PC-9 (cell line): ENCODE results near the gene IGDCC3. TPM values are rescaled to one million over a fixed set of nuclear protein-coding genes. Genes with fewer than 3 reads are reported as not detected.

ENCODE experiments used
- BruUV-seq: library from RNA; stranded (reverse); fragments of 400-500 nt; replicated peaks from 2 replicates; lab custom pipeline; 2021; lab: Mats Ljungman, UMichigan
- CTCF ChIA-PET: fragments of 300-600 bp; sonication (Branson Sonifier 250); formaldehyde crosslinking; loops from one replicate; lab custom pipeline; 2022; ENCODE audit warnings: antibody characterized with exemption; lab: Charles Lee
- POLR2A ChIA-PET: fragments of 300-600 bp; sonication (Branson Sonifier 250); formaldehyde crosslinking; loops from one replicate; lab custom pipeline; 2022; ENCODE audit warnings: antibody characterized with exemption; ENCODE audit not compliant: unreplicated experiment; lab: Charles Lee
- DNase-seq, 2 experiments: peaks; one replicate each; pipeline versions ENCODE4 v3.0.0 to v3.0.0-alpha.2; 2015 to 2022; ENCODE audit warnings: mixed read lengths in 1 of 2
- H2AFZ ChIP-seq: fragments of 200-600 bp; sonication (generic); 2 replicates; pipeline ENCODE4 v1.8.1; 2017; ENCODE audit warnings: antibody characterized with exemption
- H3F3A ChIP-seq: fragments of 200-600 bp; sonication (generic); 2 replicates; pipeline ENCODE4 v1.8.1; 2017; ENCODE audit warnings: antibody characterized with exemption, mild to moderate bottlenecking, low read depth; ENCODE audit not compliant: insufficient read depth
- H3K27ac ChIP-seq: fragments of 200-600 bp; sonication (generic); 2 replicates; pipeline ENCODE4 v1.6.1; 2016; ENCODE audit warnings: mixed run types
- H3K27me3 ChIP-seq: fragments of 200-600 bp; sonication (generic); 2 replicates; pipeline ENCODE4 v1.6.1; 2016; ENCODE audit warnings: low read depth, mixed run types; ENCODE audit not compliant: insufficient read depth
- H3K36me3 ChIP-seq: fragments of 200-600 bp; sonication (generic); 2 replicates; pipeline ENCODE4 v1.6.1; 2016; ENCODE audit warnings: low read depth, mixed run types
- H3K4me1 ChIP-seq: fragments of 200-600 bp; sonication (generic); replicated peaks from 2 replicates; pipeline ENCODE4 v1.6.1; 2016; ENCODE audit warnings: mixed run types; ENCODE audit not compliant: insufficient read depth
- H3K4me2 ChIP-seq: fragments of 200-600 bp; sonication (generic); 2 replicates; pipeline ENCODE4 v1.6.1; 2017; ENCODE audit warnings: mixed run types
- H3K4me3 ChIP-seq: fragments of 200-600 bp; sonication (generic); 2 replicates; pipeline ENCODE4 v1.6.1; 2016; ENCODE audit warnings: mixed run types
- H3K79me2 ChIP-seq: fragments of 200-600 bp; sonication (generic); 2 replicates; pipeline ENCODE4 v1.6.1; 2017; ENCODE audit warnings: low read depth, mixed run types
- H3K9me2 ChIP-seq: fragments of 200-600 bp; sonication (generic); 2 replicates; pipeline ENCODE4 v1.8.1; 2017; ENCODE audit warnings: mild to moderate bottlenecking; ENCODE audit not compliant: insufficient read depth
- H3K9me3 ChIP-seq: fragments of 200-600 bp; sonication (generic); 2 replicates; pipeline ENCODE4 v1.8.1; 2016; ENCODE audit warnings: low read depth; ENCODE audit not compliant: insufficient read depth
- H4K20me1 ChIP-seq: fragments of 200-600 bp; sonication (generic); 2 replicates; pipeline ENCODE4 v1.8.1; 2017; ENCODE audit not compliant: insufficient read depth
- EZH2 ChIP-seq: fragments of 200-600 bp; sonication (generic); IDR thresholded peaks from 2 replicates; pipeline ENCODE4 v1.8.0; 2017; ENCODE audit warnings: antibody characterized with exemption, low read depth
- intact Hi-C: fragments of 100-400 bp; cut with micrococcal nuclease; formaldehyde crosslinking; loops from one replicate; pipeline ENCODE4 v1.10.0; 2022; ENCODE audit not compliant: unreplicated experiment
- total RNA-seq: library from RNA; stranded (reverse); gene quantifications from 2 replicates; pipeline ENCODE4 v1.2.3, GENCODE V29; 2021
- TF ChIP-seq, protein P1 (sequence below): fragments of 200-600 bp; sonication (generic); conservative IDR thresholded peaks from 2 replicates; pipeline ENCODE4 v1.6.1; 2017; ENCODE audit warnings: mixed run types, antibody characterized with exemption, mild to moderate bottlenecking, moderate library complexity

Gene IGDCC3
- total RNA-seq, 1 experiment from 2014 or later = 0.22 TPM

DNA sequence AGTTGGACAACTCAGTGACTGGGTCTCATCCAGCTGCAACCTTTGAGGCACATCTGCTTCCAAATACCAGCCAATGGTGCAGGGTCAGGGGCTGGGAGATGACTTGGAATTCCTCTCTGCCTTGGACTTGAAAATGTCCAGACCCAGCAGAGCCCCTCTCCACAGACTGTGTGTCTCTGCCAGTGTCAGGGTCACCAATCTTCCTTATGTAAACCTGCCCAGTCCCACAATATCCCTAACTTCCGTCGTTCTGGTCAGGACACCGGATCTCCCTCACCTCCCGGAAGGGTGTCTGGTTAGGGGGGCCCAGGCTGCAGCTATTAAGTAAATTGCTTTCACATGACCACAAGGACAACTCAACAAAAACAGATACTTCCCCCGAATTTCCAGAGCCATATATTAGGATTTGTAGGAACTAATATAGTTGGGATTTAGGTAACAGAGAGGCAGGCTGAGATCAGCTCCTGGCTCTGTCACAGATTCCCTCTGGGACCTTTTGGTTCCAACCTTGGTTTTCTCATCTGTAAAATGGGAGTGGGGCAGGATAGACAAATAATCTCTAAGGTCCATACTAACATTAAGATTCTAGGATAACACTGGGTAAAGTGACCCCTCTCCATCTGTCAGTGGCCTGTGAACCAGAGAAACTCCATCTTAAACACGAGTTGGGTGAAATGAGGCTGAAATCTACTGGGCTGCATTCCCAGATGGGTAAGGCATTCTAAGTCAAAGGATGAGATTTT lies 30.8 kb downstream of the IGDCC3 start:
- Histone ChIP-seq H3K36me3 (no peaks in the 10 kb centered on the region), H3K4me2 (no peak overlapping the region), H3K4me3 (no peak overlapping the region), H3K4me1 (no peaks in the 10 kb centered on the region), H3K9me2 (no peaks in the 10 kb centered on the region), H3K79me2 (no peaks in the 10 kb centered on the region), H3K27ac (no peak overlapping the region), H2AFZ (no peak overlapping the region), H3F3A (no peaks in the 10 kb centered on the region), H3K9me3 (no peaks in the 10 kb centered on the region; the same call in 1 of the 2 replicates), H4K20me1 (no peaks in the 10 kb centered on the region), H3K27me3 (no peaks in the 10 kb centered on the region)
- CTCF ChIA-PET = interaction anchor here (0.5 kb wide), 1 partner anchor 17 kb away, joined by 3 read pairs; no protein-coding TSS in a partner anchor
- no peak for DNase-seq
- POLR2A ChIA-PET = no interaction called here
- intact Hi-C loops = no loop called here
- no peak for TF ChIP-seq EZH2
- TF ChIP-seq, protein P1, sequence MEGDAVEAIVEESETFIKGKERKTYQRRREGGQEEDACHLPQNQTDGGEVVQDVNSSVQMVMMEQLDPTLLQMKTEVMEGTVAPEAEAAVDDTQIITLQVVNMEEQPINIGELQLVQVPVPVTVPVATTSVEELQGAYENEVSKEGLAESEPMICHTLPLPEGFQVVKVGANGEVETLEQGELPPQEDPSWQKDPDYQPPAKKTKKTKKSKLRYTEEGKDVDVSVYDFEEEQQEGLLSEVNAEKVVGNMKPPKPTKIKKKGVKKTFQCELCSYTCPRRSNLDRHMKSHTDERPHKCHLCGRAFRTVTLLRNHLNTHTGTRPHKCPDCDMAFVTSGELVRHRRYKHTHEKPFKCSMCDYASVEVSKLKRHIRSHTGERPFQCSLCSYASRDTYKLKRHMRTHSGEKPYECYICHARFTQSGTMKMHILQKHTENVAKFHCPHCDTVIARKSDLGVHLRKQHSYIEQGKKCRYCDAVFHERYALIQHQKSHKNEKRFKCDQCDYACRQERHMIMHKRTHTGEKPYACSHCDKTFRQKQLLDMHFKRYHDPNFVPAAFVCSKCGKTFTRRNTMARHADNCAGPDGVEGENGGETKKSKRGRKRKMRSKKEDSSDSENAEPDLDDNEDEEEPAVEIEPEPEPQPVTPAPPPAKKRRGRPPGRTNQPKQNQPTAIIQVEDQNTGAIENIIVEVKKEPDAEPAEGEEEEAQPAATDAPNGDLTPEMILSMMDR = no peak
- no TSS peak for BruUV-seq

DNA sequence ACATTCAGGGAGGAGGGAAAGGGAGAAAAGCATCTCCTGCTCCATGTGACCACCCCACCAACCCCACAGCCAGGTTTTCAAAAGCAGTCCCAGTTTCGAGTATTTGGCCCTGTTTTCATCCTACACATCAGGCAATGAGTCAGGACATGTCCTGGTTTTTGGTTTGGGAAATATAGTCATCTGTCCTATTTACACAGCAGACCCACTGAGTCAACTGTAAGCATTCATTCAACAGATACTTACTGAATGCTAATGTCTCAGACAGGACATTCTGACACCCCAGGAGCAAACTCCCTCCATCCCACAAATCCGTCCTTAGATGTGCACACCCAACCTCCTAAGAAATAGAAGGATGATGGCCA lies 32.9 kb downstream of the IGDCC3 start:
- Histone ChIP-seq H3K27me3 (no peaks in the 10 kb centered on the region), H3K4me1 (no peaks in the 10 kb centered on the region), H4K20me1 (no peaks in the 10 kb centered on the region), H2AFZ (no peak overlapping the region), H3K79me2 (no peaks in the 10 kb centered on the region), H3K36me3 (no peaks in the 10 kb centered on the region), H3K4me2 (no peak overlapping the region), H3K9me3 (no peaks in the 10 kb centered on the region), H3K9me2 (no peaks in the 10 kb centered on the region), H3K27ac (no peak overlapping the region), H3K4me3 (no peak overlapping the region), H3F3A (no peaks in the 10 kb centered on the region)
- ChIA-PET POLR2A (no interaction called here), CTCF (no interaction called here)
- TF ChIP-seq, protein P1 = no peak
- no peak for TF ChIP-seq EZH2
- DNase-seq = no peak
- intact Hi-C loops = no loop called here
- BruUV-seq = no TSS peak

DNA sequence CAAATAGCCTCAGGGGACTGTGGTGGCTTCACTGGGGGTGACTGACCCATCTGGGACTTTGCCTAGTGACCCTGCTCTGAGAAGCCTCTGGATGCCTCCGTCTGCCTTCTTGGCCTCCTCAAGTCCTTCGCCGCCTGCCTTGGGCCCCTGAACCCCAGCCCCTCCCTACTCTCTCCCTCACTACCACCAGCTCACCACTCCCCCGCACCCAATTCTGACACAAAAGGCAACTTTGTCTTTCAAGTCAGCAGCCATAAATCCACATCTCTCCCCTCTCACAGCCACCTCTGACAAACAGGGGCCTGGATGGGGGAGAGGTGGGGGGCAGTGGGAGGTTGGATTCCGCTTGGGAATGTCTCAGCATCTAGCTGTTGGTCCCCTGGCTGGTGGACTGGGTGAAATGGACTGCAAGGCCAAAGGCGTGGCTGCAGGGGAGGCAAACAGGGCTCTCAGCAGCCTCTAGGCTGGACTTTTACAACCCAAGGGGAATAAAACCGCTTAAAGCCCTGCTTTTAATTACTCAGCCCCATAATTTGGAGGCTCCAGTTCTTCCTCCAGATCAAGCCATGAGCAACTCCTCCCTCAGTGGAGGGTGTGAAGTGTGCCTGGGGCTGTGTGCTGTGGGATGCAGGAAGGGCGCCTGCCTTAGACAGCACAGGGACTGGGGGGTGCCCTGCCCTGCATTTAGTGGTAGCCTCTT lies 33.4 kb downstream of the IGDCC3 start:
- no peak for DNase-seq
- no peaks in the 10 kb centered on the region for H3F3A ChIP-seq
- H4K20me1 ChIP-seq = no peaks in the 10 kb centered on the region
- ChIA-PET POLR2A (no interaction called here), CTCF (no interaction called here)
- H3K27me3 ChIP-seq = no peaks in the 10 kb centered on the region
- H3K27ac ChIP-seq = no peak overlapping the region
- no peaks in the 10 kb centered on the region for H3K36me3 ChIP-seq
- H3K9me3 ChIP-seq = no peaks in the 10 kb centered on the region
- H3K79me2 ChIP-seq = no peaks in the 10 kb centered on the region
- H3K9me2 ChIP-seq = no peaks in the 10 kb centered on the region
- intact Hi-C loops = no loop called here
- TF ChIP-seq, protein P1 = no peak
- TF ChIP-seq EZH2 = no peak
- H3K4me2 ChIP-seq = no peak overlapping the region
- H3K4me1 ChIP-seq = no peaks in the 10 kb centered on the region
- no TSS peak for BruUV-seq
- H3K4me3 ChIP-seq = no peak overlapping the region
- H2AFZ ChIP-seq = no peak overlapping the region
